Suprapubic skin (tissue), 4 donors: ENCODE measurements around the gene PSMG3.

ENCODE experiments used
- CTCF ChIP-seq, 2 donors: fragments of 200-600 bp in 1 of 2; fragments of 450-650 bp in 1 of 2; sonication (generic) in 1 of 2; IDR thresholded peaks; one replicate each; pipeline ENCODE4 v1.5.1; 2016 to 2019; ENCODE audit warnings: antibody characterized with exemption in 2 of 2, mild to moderate bottlenecking in 1 of 2, moderate library complexity in 1 of 2
- EP300 ChIP-seq: sonication (generic); formaldehyde crosslinking; IDR thresholded peaks from one replicate; pipeline ENCODE4 v1.6.1; 2017; ENCODE audit warnings: antibody characterized with exemption
- POLR2A ChIP-seq, 2 donors: fragments of 450-650 bp; IDR thresholded peaks; one replicate each; pipeline ENCODE4 v1.6.1; 2017; ENCODE audit warnings: antibody characterized with exemption in 2 of 2, mild to moderate bottlenecking in 2 of 2, moderate library complexity in 2 of 2
- POLR2AphosphoS5 ChIP-seq, 3 donors: sonication (generic); formaldehyde crosslinking; IDR thresholded peaks; one replicate each; pipeline ENCODE4 v1.6.1; 2017; ENCODE audit warnings: antibody characterized with exemption in 3 of 3

- TF ChIP-seq POLR2A (IDR thresholded peaks at IDR 0.05), result no peak
- TF ChIP-seq CTCF (IDR thresholded peaks at IDR 0.05), result no peak
- TF ChIP-seq POLR2AphosphoS5 (IDR thresholded peaks at IDR 0.05), result no peak
- no peak for TF ChIP-seq EP300
These were observed 21.6 kb upstream of the PSMG3 start for GRCh38 chr7:1591396-1591795.
